CD4-positive, alpha-beta T cell treated with Interleukin-17A for 1 hour (primary cell): Measurements from ENCODE around the gene TAP2.
A peak's percentile ranks its signal among the peaks of the same experiment; 100 is the strongest.
"Not testable (repeated sequence)": the region's sequence is repeated elsewhere in the genome, so short reads cannot be mapped to it uniquely, and the experiment has no call there.

ENCODE experiments used
- DNase-seq: peaks from one replicate; pipeline ENCODE4 v3.0.0-alpha.2; 2020

Gene TAP2

GRCh38 chr6:32838114-32838958, at the start of gene TAP2:
TAP2 (minus strand) TSS chr6:32838739; CDS start chr6:32838233, 506 bp downstream.
- DNase-seq = peak; percentile 98

- DNase-seq = no peak
Observed at GRCh38 chr6:32887616-32888015, 49.1 kb upstream of the TAP2 start.

- DNase-seq = no peak
Observed at GRCh38 chr6:32886681-32887383, 48.3 kb upstream of the TAP2 start.

GRCh38 chr6:32885698-32886286, 47.3 kb upstream of the TAP2 start:
- DNase-seq = peak; percentile 82

- DNase-seq = no peak
Observed at GRCh38 chr6:32883789-32884188, 45.2 kb upstream of the TAP2 start.

- DNase-seq = no peak
Observed at GRCh38 chr6:32882879-32883250, 44.3 kb upstream of the TAP2 start.

- not testable (repeated sequence) for DNase-seq
Observed at GRCh38 chr6:32880962-32881361, 42.4 kb upstream of the TAP2 start.

- DNase-seq = no peak
Observed at GRCh38 chr6:32879691-32880090, 41.2 kb upstream of the TAP2 start.

- DNase-seq = no peak
Observed at GRCh38 chr6:32876603-32877002, 38.1 kb upstream of the TAP2 start.

- DNase-seq = not testable (repeated sequence)
Observed at GRCh38 chr6:32873947-32874346, 35.4 kb upstream of the TAP2 start.

- peak; percentile 90 for DNase-seq
Observed at GRCh38 chr6:32868257-32868788, 29.8 kb upstream of the TAP2 start.

- DNase-seq = no peak
Observed at GRCh38 chr6:32867554-32868256, 29.2 kb upstream of the TAP2 start.

GRCh38 chr6:32867022-32867477, 28.5 kb upstream of the TAP2 start:
- DNase-seq = peak; percentile 49

GRCh38 chr6:32865724-32866443, 27.3 kb upstream of the TAP2 start:
- DNase-seq = no peak

GRCh38 chr6:32862725-32863124, 24.2 kb upstream of the TAP2 start:
- DNase-seq = no peak

GRCh38 chr6:32860674-32861073, 22.1 kb upstream of the TAP2 start:
- DNase-seq = no peak

- DNase-seq = no peak
Observed at GRCh38 chr6:32858194-32858593, 19.7 kb upstream of the TAP2 start.

- DNase-seq = no peak
Observed at GRCh38 chr6:32857156-32857891, 18.8 kb upstream of the TAP2 start.

- no peak for DNase-seq
Observed at GRCh38 chr6:32855467-32856174, 17.1 kb upstream of the TAP2 start.

- DNase-seq = peak; percentile 70
Observed at GRCh38 chr6:32854376-32855178, 16.0 kb upstream of the TAP2 start.
